GM12875 (cell line): ENCODE data around the gene OSBPL7.

Experiments
- H3K4me3 ChIP-seq: one replicate; pipeline ENCODE4 v1.5.1; 2011; ENCODE audit warnings: low read depth, low read length, control low read depth
- TF ChIP-seq, protein P1 (sequence below): IDR thresholded peaks from 2 replicates; pipeline ENCODE4 v1.5.1; 2011; ENCODE audit warnings: low read depth, mild to moderate bottlenecking, control low read depth, inconsistent platforms, low read length, moderate library complexity, borderline replicate concordance; ENCODE audit not compliant: insufficient read depth

Gene OSBPL7

DNA sequence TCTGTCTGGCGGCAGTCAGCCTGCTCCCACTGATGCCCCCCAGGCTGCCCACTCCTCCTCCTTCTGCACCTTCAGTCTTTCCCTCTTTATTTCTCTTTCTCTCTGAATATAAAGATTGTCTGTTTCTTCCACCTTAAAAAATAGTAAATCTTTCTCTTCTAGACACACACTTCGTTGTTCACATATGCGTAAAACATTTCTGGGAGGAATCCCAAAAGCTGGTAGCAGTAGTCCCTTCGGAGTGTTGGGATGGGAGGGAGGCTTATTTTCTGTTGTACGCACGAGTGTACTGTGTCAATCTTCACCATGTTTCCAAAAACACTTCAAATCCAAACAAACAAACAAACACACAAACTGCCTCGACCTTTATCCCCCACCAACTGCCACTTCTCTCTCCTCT lies 9.9 kb downstream of the OSBPL7 start:
- TF ChIP-seq, protein P1, sequence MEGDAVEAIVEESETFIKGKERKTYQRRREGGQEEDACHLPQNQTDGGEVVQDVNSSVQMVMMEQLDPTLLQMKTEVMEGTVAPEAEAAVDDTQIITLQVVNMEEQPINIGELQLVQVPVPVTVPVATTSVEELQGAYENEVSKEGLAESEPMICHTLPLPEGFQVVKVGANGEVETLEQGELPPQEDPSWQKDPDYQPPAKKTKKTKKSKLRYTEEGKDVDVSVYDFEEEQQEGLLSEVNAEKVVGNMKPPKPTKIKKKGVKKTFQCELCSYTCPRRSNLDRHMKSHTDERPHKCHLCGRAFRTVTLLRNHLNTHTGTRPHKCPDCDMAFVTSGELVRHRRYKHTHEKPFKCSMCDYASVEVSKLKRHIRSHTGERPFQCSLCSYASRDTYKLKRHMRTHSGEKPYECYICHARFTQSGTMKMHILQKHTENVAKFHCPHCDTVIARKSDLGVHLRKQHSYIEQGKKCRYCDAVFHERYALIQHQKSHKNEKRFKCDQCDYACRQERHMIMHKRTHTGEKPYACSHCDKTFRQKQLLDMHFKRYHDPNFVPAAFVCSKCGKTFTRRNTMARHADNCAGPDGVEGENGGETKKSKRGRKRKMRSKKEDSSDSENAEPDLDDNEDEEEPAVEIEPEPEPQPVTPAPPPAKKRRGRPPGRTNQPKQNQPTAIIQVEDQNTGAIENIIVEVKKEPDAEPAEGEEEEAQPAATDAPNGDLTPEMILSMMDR: no peak

DNA sequence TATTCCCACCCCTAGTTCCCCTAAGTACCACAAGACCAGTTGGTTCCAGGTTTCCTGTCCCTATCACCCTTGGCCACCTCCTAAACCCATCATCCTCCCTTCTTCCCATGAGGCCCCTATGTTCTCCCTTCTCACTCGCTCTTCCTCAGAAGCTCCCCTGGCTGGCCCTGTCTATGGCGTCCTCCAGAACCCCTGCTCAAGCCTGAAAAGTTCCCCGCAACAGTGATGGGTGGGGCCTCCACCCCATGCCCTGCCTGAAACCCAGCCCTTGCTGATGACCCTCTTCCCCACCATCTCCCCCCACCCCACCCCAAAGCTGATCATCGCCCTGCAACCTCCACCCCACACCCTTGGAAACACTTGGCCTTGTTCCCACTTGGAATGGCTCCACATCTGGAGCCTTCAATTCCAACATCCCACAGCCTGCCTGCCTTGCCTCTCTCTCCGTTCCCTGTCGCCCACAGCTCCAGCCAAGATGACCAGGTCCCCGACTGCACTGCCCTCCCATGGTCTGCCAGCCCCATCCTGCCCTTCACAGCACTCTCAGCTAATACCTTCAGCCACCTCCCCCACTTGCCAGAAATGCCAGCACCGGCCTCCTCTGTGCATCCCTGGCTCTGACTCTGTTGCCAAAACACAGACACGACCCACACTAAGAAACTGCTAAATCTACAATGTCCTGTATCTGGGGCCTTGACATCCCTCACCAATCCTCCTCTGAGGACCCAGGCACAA lies 10.5 kb downstream of the OSBPL7 start:
- H3K4me3 ChIP-seq: no peak overlapping the region
- TF ChIP-seq, protein P1: no peak

More for the DNA sequence above, 9.9 kb downstream of the OSBPL7 start:
- H3K4me3 ChIP-seq: no peak overlapping the region

DNA sequence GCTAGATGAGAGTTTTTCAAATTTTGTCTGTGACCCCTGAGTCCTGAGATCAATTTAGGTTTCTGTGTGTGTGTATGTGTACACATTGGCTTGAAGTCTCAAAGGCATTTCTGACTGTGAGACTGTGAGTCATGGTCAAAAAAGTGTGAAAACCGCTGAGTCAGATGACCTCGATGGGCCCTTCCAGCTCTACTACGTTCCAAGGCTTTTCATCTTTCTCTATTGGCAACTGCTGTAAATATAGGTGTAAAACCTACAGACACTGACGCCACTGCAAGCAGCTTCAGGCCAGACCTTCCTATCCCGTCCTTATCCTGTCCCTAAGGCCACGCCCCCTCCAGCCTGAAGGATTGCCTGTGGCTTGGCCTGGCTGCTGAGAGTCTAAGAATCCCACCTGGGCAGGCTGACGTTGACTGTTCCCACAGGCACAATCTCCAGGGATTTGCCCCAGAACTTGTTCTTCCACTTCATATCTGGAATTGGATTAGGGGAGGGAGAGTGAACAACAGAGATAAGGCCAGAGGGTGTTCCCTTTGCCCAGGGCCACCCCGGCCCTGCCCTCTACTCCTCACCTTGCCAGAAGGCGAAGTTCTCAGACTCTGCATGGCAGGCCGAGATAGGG lies 11.3 kb downstream of the OSBPL7 start:
- TF ChIP-seq, protein P1: no peak
- no peak overlapping the region for H3K4me3 ChIP-seq

DNA sequence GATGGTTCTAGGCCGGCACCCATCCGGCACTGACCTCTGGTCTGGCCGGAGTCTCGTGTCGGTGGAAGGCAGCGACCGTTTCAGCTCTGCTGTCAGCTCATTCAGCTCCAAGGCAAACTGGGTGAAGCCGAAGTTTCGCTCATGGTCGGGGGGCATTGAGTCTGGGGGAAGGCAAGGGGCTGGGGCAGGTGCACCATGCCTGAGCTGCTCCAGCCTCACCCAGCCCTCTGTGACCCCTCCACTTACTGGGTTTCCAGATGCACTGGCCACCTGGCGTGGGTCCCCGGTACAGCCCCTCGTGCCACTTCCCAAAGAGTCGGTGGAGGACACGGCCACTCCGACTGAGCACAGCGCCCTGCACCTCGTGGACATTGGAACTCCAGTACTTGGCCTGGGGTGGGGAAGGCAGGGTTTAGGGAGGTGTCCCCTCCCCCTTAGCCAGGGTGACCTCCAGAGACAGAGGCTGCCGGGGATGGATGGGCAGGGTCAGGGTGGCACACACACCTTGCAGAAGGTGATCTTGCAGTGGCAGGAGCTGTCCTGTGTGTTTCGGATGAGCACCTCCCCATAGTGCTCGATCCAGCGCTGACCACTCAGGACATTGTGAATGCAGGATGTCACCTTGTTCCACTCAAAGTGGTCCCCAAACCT lies 12.6 kb downstream of the OSBPL7 start:
- H3K4me3 ChIP-seq: no peak overlapping the region
- TF ChIP-seq, protein P1: no peak

GRCh38 chr17:47808036-47808829 lies 13.4 kb downstream of the OSBPL7 start:
- TF ChIP-seq, protein P1: no peak
- no peak overlapping the region for H3K4me3 ChIP-seq

DNA sequence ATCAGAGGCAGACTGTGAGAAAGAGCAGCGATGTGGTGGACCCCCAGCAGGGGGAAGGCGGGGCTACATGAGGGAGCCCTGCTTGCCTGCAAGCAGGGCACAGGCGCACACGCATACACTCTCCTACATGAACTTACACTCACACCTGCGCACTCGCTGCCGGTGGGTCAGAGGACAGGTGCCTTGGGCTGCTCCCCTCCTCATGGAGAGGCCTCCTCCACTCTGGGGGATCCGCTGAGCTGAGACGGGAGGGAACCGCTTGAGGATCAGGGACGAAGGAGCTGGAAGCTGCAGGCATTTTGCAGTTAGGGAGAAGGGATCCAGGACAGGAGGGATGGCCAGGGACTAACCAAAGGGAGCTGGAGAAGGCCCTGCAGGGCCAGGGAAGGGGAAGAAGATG lies 14.2 kb downstream of the OSBPL7 start:
- H3K4me3 ChIP-seq: no peak overlapping the region
- TF ChIP-seq, protein P1: no peak
